Measurements from ENCODE around the gene KIF6.

DNA sequence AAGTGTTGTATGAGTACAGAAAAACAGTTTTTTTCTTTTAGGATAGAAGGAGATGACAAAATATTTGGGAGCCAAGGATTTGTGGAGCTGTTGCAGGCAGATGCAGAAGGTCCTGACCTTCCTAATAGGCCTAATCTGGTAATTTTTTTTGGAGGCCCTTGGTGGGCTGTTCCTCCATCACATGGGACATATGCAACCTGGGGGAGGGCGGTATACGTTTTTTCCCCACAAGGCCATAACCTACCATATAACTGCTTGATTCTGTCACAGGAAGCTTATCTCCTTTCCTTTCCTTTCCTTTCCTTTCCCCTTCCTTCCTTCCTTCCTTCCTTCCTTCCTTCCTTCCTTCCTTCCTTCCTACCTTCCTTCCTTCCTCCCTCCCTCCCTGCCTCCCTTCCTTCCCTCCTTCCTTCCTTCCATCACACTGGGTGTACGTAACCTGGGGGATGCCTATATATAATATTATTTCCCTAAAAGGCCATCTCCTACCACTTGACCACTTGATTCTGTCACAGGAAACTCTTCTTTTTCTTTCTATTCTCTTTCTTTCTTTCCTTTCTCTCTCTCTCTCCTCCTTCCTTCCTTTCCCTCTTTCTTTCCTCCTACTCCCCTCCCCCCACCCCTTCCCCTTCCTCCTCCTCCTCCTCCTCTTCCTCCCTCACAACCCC is 217.7 kb downstream of the KIF6 start:
- TF ChIP-seq, protein P1, sequence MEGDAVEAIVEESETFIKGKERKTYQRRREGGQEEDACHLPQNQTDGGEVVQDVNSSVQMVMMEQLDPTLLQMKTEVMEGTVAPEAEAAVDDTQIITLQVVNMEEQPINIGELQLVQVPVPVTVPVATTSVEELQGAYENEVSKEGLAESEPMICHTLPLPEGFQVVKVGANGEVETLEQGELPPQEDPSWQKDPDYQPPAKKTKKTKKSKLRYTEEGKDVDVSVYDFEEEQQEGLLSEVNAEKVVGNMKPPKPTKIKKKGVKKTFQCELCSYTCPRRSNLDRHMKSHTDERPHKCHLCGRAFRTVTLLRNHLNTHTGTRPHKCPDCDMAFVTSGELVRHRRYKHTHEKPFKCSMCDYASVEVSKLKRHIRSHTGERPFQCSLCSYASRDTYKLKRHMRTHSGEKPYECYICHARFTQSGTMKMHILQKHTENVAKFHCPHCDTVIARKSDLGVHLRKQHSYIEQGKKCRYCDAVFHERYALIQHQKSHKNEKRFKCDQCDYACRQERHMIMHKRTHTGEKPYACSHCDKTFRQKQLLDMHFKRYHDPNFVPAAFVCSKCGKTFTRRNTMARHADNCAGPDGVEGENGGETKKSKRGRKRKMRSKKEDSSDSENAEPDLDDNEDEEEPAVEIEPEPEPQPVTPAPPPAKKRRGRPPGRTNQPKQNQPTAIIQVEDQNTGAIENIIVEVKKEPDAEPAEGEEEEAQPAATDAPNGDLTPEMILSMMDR (IDR thresholded peaks at IDR 0.05) = no peak
- TF ChIP-seq POLR2A (IDR thresholded peaks at IDR 0.05) = no peak

Data from uterus (tissue), 2 donors.